HepG2 (cell line): ENCODE data around the gene SOST. TPM values are rescaled to one million over a fixed set of nuclear protein-coding genes. Genes with fewer than 3 reads are reported as not detected.
A peak's percentile ranks its signal among the peaks of the same experiment; 100 is the strongest.

Experiments
- HDAC2 ChIP-seq: sonication (generic); formaldehyde crosslinking; IDR thresholded peaks from 2 replicates; pipeline ENCODE4 v1.4.0; 2020; ENCODE audit warnings: missing genetic modification reagents
- KDM5B ChIP-seq: sonication (generic); formaldehyde crosslinking; IDR thresholded peaks from 2 replicates; pipeline ENCODE4 v1.4.0; 2020; ENCODE audit warnings: missing genetic modification reagents, mild to moderate bottlenecking, borderline replicate concordance
- MIER3 ChIP-seq: IDR thresholded peaks from 2 replicates; pipeline ENCODE4 v1.6.1; 2016; ENCODE audit warnings: missing compliant biosample characterization, borderline replicate concordance
- NONO ChIP-seq, 2 experiments: fragments of 450-650 bp in 1 of 2; sonication (generic) in 1 of 2; formaldehyde crosslinking in 1 of 2; IDR thresholded peaks in 1 of 2; conservative IDR thresholded peaks in 1 of 2; 2 replicates each; pipeline versions ENCODE4 v1.6.1 to v1.8.0; 2017 to 2022; ENCODE audit warnings: mild to moderate bottlenecking in 1 of 2, missing genetic modification reagents in 1 of 2, moderate library complexity in 1 of 2
- RFXAP ChIP-seq: sonication (generic); formaldehyde crosslinking; IDR thresholded peaks from 2 replicates; pipeline ENCODE4 v1.4.0; 2020; ENCODE audit warnings: missing genetic modification reagents, borderline replicate concordance
- SCMH1 ChIP-seq: sonication (generic); formaldehyde crosslinking; IDR thresholded peaks from 2 replicates; pipeline ENCODE4 v1.9.0; 2021; ENCODE audit warnings: missing genetic modification reagents, mild to moderate bottlenecking, borderline replicate concordance
- SNAI1 ChIP-seq: sonication (generic); formaldehyde crosslinking; IDR thresholded peaks from 2 replicates; pipeline ENCODE4 v1.5.0; 2020; ENCODE audit warnings: mild to moderate bottlenecking, missing genetic modification reagents, borderline replicate concordance
- SOX5 ChIP-seq: IDR thresholded peaks from 2 replicates; pipeline ENCODE4 v1.6.1; 2016; ENCODE audit warnings: borderline replicate concordance
- TBX3 ChIP-seq: fragments of 450-650 bp; IDR thresholded peaks from 2 replicates; pipeline ENCODE4 v1.6.1; 2017; ENCODE audit warnings: antibody characterized with exemption, mild to moderate bottlenecking, inconsistent platforms, borderline replicate concordance
- THAP8 ChIP-seq: sonication (generic); formaldehyde crosslinking; IDR thresholded peaks from 2 replicates; pipeline ENCODE4 v1.5.1; 2020; ENCODE audit warnings: missing genetic modification reagents, mild to moderate bottlenecking, borderline replicate concordance
- ZBTB3 ChIP-seq: sonication (generic); formaldehyde crosslinking; IDR thresholded peaks from 2 replicates; pipeline ENCODE4 v1.4.0; 2020; ENCODE audit warnings: low read depth, mild to moderate bottlenecking, moderate library complexity, missing genetic modification reagents, borderline replicate concordance
- ZBTB33 ChIP-seq: sonication (generic); formaldehyde crosslinking; IDR thresholded peaks from 2 replicates; pipeline ENCODE4 v1.4.0; 2020; ENCODE audit warnings: missing genetic modification reagents
- ZC3H4 ChIP-seq: sonication (generic); formaldehyde crosslinking; IDR thresholded peaks from 2 replicates; pipeline ENCODE4 v1.4.0; 2020; ENCODE audit warnings: missing genetic modification reagents, borderline replicate concordance
- ZFAT ChIP-seq: sonication (generic); formaldehyde crosslinking; conservative IDR thresholded peaks from 2 replicates; pipeline ENCODE4 v1.8.1; 2023; ENCODE audit warnings: missing genetic modification reagents, inconsistent platforms
- ZNF281 ChIP-seq: sonication (generic); formaldehyde crosslinking; IDR thresholded peaks from 2 replicates; pipeline ENCODE4 v1.4.0; 2020; ENCODE audit warnings: missing genetic modification reagents, borderline replicate concordance
- ZNF317 ChIP-seq: sonication (generic); formaldehyde crosslinking; IDR thresholded peaks from 2 replicates; pipeline ENCODE4 v1.5.0; 2020; ENCODE audit warnings: mild to moderate bottlenecking, missing genetic modification reagents
- ZNF331 ChIP-seq: sonication (generic); formaldehyde crosslinking; IDR thresholded peaks from 2 replicates; pipeline ENCODE4 v1.4.0; 2020; ENCODE audit warnings: missing genetic modification reagents
- ZNF383 ChIP-seq: sonication (generic); formaldehyde crosslinking; IDR thresholded peaks from 2 replicates; pipeline ENCODE4 v1.4.0; 2020; ENCODE audit warnings: missing genetic modification reagents, mild to moderate bottlenecking, borderline replicate concordance
- ZNF740 ChIP-seq: sonication (generic); formaldehyde crosslinking; IDR thresholded peaks from 2 replicates; pipeline ENCODE4 v1.4.0; 2020; ENCODE audit warnings: missing genetic modification reagents
- polyA plus RNA-seq, 8 experiments: library from polyadenylated mRNA; depleted of rRNA in 3 of 8; stranded (reverse) in 7 of 8; unstranded in 1 of 8; fragments of >200 nt; fragmentation: Illumina TruSeq in 4 of 8; extraction: Trizol in 4 of 8; gene quantifications; 2 replicates each; pipeline versions ENCODE4 v1.2.1 to v1.2.3, GENCODE V29; 2011 to 2016; ENCODE audit warnings: low read depth in 4 of 8, missing spikeins in 1 of 8, mixed read lengths in 1 of 8; ENCODE audit not compliant: insufficient read depth in 1 of 8
- total RNA-seq, 5 experiments: library from RNA; depleted of rRNA; stranded (reverse); fragments of >200 nt; fragmentation: Illumina TruSeq; extraction: Trizol; gene quantifications; 2 replicates each; pipeline ENCODE4 v1.2.3, GENCODE V29; 2016; ENCODE audit warnings: low read depth in 1 of 5

SOST gene
- total and polyA plus RNA-seq, 2 of the 13 experiments (the other 11 are each of a cell fraction or from before 2014, with no cell fraction given): not detected

GRCh38 chr17:43755389-43755875 is 3.2 kb downstream of the SOST start (continued):
- 0 out of 2 replicates have a peak, but pooled peaks have one; percentile 32 for TF ChIP-seq THAP8 (CRISPR knock-in tag)
- no peak for TF ChIP-seq SNAI1 (CRISPR knock-in tag)
- TF ChIP-seq ZNF281 (CRISPR knock-in tag): no peak
- TF ChIP-seq ZNF383 (CRISPR knock-in tag): no peak
- no peak for TF ChIP-seq RFXAP (CRISPR knock-in tag)
- no peak for TF ChIP-seq MIER3 (CRISPR knock-in tag)
- TF ChIP-seq ZBTB33: no peak
- no peak for TF ChIP-seq ZC3H4 (CRISPR knock-in tag)
- no peak for TF ChIP-seq ZFAT (CRISPR knock-in tag)
- no peak for TF ChIP-seq SOX5 (CRISPR knock-in tag)
- TF ChIP-seq ZNF331 (CRISPR knock-in tag): no peak
- no peak for TF ChIP-seq HDAC2
- peak; percentile 31; the same call in 1 of the 2 replicates for TF ChIP-seq KDM5B (CRISPR knock-in tag)
- TF ChIP-seq SCMH1: no peak
- no peak for TF ChIP-seq NONO (IDR thresholded peaks at IDR 0.05)
- 0 out of 2 replicates have a peak, but pooled peaks have one; percentile 45 for TF ChIP-seq NONO (CRISPR knock-in tag; conservative IDR thresholded peaks at IDR 0.05)
- TF ChIP-seq TBX3: no peak
- TF ChIP-seq ZNF317: no peak
- no peak for TF ChIP-seq ZBTB3 (CRISPR knock-in tag)
- TF ChIP-seq ZNF740 (CRISPR knock-in tag): no peak
